ENCODE measurements around the gene ACTR3C. TPM values are rescaled to one million over a fixed set of nuclear protein-coding genes. Genes with fewer than 3 reads are reported as not detected.

ACTR3C gene
- total RNA-seq, 1 experiment from 2014 or later = 0.73 TPM

GRCh38 chr7:150363370-150363769 lies 40.0 kb upstream of the ACTR3C start:
- DNase-seq = no peak
- H3K27me3 ChIP-seq (ENCODE audit: control insufficient read depth, insufficient read depth, low read length) = no peaks in the 10 kb centered on the region
- no peak overlapping the region for H3K4me3 ChIP-seq (ENCODE audit: insufficient read depth, low read depth, low read length)
- no peaks in the 10 kb centered on the region for H3K36me3 ChIP-seq (replicated peaks; ENCODE audit: control insufficient read depth, insufficient read depth, low read length)

DNA sequence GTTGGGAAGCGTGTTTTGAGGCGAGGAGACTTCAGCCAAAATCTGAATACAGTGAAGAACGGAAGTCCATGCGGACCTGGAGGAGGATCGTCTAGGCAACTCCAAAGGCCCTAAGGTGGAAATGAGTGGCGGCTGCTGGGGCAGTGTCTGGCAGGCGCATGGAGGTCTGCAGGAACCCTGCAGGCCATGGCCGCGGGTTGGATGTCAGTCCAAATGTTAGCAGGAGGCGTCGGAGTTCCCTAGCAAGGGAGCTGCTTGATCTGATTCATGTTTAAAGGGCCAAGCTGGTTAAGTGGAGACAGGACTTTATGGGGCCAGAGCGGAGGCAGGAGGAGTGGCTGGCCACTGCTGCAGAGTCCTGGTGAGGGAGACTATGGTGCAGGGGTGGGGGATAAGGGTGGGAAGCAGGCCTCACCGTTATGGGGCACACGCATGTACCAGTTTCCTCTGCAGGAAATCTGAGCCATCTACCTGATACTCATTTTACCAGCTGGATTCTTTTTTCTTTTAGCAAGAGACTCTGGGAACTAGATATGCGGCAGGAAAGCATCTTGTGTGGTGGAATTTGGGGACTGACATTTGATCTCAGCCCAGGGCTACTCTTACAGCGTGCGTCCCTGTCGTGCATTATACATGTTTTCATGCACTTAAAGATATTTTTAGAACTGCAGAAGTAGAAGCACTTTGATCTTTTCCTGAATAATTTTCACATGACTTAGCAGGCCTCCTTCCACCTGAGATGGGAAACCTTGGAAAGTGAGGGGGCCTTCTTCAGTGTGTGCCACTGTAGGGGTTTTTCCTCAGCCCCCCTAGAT lies 38.7 kb upstream of the ACTR3C start:
- peak; percentile 24 for DNase-seq
- H3K36me3 ChIP-seq (replicated peaks; ENCODE audit: control insufficient read depth, insufficient read depth, low read length) = no peaks in the 10 kb centered on the region
- H3K4me3 ChIP-seq (ENCODE audit: insufficient read depth, low read depth, low read length) = no peak overlapping the region
- H3K27me3 ChIP-seq (ENCODE audit: control insufficient read depth, insufficient read depth, low read length) = no peaks in the 10 kb centered on the region

GRCh38 chr7:150361402-150361801 lies 38.1 kb upstream of the ACTR3C start:
- no peaks in the 10 kb centered on the region for H3K36me3 ChIP-seq (replicated peaks; ENCODE audit: control insufficient read depth, insufficient read depth, low read length)
- no peaks in the 10 kb centered on the region for H3K27me3 ChIP-seq (ENCODE audit: control insufficient read depth, insufficient read depth, low read length)
- DNase-seq = peak; percentile 61
- no peak overlapping the region for H3K4me3 ChIP-seq (ENCODE audit: insufficient read depth, low read depth, low read length)

DNA sequence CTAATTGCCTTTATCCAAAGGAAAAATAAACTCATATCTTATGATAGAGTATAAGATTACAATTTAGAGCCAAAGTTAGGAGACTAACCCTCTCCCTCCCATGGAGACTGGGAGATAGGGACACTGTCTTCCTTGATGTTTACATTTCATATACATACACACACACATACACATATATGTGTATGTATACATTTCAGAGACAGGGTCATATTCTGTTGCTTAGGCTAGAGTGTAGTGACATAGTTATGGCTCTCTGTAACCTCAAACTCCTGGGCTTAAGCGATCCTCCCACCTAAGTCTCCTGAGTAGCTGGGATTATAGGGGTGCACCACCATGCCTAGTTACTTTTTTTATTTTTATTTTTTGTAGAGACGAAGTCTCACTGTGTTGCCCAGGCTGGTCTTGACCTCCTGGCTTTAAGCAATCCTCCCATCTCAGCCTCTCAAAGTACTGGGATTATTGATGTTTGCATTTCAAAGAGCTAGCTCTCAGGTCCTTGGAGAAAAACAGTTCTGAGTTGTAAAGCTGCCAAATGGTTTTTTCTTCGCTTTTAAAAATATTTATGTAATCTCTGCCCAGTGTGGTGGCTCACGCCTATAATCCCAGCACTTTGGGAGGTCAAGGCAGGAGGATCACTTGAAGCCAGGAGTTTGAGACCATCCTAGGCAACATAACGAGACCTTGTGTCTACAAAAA lies 37.2 kb upstream of the ACTR3C start:
- DNase-seq = no peak

DNA sequence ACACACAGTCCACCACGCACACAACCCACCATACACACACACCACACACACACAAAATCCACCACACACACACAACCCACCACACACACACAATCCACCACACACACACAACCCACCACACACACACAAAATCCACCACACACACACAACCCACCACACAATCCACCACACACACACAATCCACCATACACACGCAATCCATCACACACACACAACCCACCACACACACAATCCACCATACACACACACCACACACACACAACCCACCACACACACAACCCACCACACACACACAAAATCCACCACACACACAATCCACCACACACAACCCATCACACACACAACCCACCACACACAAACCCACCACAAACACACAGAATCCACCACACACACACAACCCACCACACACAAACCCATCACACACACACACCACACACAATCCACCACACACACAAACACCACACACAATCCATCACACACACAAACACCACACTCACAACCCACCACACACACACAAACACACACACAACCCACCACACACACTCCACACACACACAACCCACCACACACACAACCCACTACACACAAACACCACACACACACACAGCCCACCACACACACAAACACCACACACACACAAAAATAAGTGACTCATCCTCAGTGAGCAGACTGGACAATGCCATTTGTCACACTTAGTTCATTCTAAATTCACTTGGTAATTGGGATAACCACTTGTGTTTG lies 36.4 kb upstream of the ACTR3C start:
- no peak for DNase-seq
- no peaks in the 10 kb centered on the region for H3K36me3 ChIP-seq (replicated peaks; ENCODE audit: control insufficient read depth, insufficient read depth, low read length)

More for the DNA sequence above, 37.2 kb upstream of the ACTR3C start:
- no peaks in the 10 kb centered on the region for H3K27me3 ChIP-seq (ENCODE audit: control insufficient read depth, insufficient read depth, low read length)
- no peaks in the 10 kb centered on the region for H3K36me3 ChIP-seq (replicated peaks; ENCODE audit: control insufficient read depth, insufficient read depth, low read length)
- no peak overlapping the region for H3K4me3 ChIP-seq (ENCODE audit: insufficient read depth, low read depth, low read length)

DNA sequence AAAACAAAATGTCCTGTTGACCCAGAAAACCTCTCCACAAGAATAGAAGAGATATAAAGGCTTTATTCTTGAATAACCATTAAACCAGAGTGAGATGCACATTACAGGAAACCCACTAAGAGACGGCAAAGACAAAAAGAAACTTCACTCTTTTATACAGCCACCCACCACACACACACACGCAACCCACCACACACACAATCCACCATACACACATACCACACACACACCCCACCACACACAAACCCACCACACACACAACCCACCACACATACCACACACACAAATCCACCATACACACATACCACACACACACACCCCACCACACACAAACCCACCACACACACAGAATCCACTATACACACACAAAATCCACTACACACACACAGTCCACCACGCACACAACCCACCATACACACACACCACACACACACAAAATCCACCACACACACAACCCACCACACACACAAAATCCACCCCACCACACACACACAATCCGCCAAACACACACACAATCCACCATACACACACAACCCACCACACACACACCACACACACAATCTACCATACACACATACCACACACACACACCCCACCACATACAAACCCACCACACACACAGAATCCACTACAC lies 35.8 kb upstream of the ACTR3C start:
- no peaks in the 10 kb centered on the region for H3K27me3 ChIP-seq (ENCODE audit: control insufficient read depth, insufficient read depth, low read length)
- no peak overlapping the region for H3K4me3 ChIP-seq (ENCODE audit: insufficient read depth, low read depth, low read length)
- H3K36me3 ChIP-seq (replicated peaks; ENCODE audit: control insufficient read depth, insufficient read depth, low read length) = no peaks in the 10 kb centered on the region
- no peak for DNase-seq

More for the DNA sequence above, 36.4 kb upstream of the ACTR3C start:
- H3K27me3 ChIP-seq (ENCODE audit: control insufficient read depth, insufficient read depth, low read length) = no peaks in the 10 kb centered on the region
- no peak overlapping the region for H3K4me3 ChIP-seq (ENCODE audit: insufficient read depth, low read depth, low read length)

DNA sequence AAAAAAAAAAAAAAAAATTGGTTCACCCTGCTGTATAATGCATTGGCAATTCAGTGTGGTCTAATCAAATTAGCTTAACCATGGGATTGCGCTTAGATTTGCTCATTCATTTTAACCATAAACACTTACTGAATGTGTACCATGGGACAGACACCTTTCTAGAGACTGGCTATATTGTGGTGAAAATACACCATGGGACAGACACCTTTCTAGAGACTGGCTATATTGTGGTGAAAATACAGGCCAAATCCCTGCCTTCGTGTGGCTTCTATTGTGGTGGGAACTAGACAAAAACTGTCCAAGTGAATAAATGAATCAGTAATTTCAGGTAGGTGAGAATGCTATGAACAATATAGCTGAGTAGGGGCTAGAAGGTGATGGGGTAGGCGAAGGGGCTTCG lies 35.1 kb upstream of the ACTR3C start:
- no peak for DNase-seq
- Histone ChIP-seq H3K4me3 (ENCODE audit: insufficient read depth, low read depth, low read length) (no peak overlapping the region), H3K36me3 (replicated peaks; ENCODE audit: control insufficient read depth, insufficient read depth, low read length) (no peaks in the 10 kb centered on the region), H3K27me3 (ENCODE audit: control insufficient read depth, insufficient read depth, low read length) (no peaks in the 10 kb centered on the region)

GRCh38 chr7:150357771-150358427 lies 34.6 kb upstream of the ACTR3C start:
- no peak overlapping the region for H3K4me3 ChIP-seq (ENCODE audit: insufficient read depth, low read depth, low read length)
- DNase-seq = peak; percentile 67
- H3K27me3 ChIP-seq (ENCODE audit: control insufficient read depth, insufficient read depth, low read length) = no peaks in the 10 kb centered on the region
- H3K36me3 ChIP-seq (replicated peaks; ENCODE audit: control insufficient read depth, insufficient read depth, low read length) = no peaks in the 10 kb centered on the region

DNA sequence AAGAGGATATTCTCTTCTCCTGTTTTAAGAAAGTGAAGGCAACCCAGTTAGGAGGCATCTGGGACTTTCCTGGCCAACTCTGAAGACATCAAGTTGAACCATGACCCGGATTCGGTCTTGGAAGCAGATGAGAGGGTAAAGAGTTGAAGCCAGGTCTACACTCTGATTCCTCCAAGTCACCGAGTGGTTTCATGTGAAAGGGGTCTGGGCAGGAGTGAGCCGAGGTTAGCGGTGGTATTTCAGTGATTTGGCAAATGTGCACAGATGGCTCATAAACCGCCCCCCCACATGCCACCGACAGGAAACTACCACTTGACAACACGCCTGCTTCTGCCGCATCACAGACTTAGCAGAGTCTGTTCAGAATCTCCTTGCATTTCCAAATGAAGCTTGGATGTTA lies 33.9 kb upstream of the ACTR3C start:
- H3K27me3 ChIP-seq (ENCODE audit: control insufficient read depth, insufficient read depth, low read length) = no peaks in the 10 kb centered on the region
- H3K36me3 ChIP-seq (replicated peaks; ENCODE audit: control insufficient read depth, insufficient read depth, low read length) = no peaks in the 10 kb centered on the region
- no peak overlapping the region for H3K4me3 ChIP-seq (ENCODE audit: insufficient read depth, low read depth, low read length)
- peak; percentile 26 for DNase-seq

DNA sequence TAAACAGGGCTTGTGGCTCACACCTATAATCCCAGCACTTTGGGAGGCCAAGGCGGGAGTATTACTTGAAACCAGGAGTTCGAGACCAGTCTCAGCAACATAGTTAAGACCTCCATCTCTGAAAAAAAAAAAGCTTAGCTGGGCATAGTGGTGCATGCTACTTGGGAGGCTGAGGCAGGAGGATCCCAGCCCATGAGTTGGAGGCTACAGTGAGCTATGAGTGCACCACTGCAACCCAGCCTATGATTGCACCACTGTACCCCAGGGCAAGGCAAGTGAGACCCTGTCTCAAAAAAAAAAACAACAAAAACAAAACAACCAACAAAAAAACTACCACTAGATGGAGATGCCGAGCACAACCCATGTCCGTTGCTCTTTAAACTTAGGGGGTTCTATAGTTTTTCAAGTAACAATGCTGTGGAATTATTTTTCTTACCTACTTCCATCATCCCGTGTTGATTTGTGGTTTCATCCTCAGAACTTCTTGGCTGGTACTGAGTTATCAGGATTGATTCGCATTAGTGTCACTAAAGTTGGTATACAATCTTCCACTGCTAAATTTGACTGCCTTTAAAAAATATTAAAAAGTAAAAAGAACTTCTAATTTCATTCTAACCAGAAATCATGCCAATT lies 33.0 kb upstream of the ACTR3C start:
- Histone ChIP-seq H3K27me3 (ENCODE audit: control insufficient read depth, insufficient read depth, low read length) (no peaks in the 10 kb centered on the region), H3K4me3 (ENCODE audit: insufficient read depth, low read depth, low read length) (no peak overlapping the region), H3K36me3 (replicated peaks; ENCODE audit: control insufficient read depth, insufficient read depth, low read length) (no peaks in the 10 kb centered on the region)
- DNase-seq = peak; percentile 75

- no peaks in the 10 kb centered on the region for H3K27me3 ChIP-seq (ENCODE audit: control insufficient read depth, insufficient read depth, low read length)
- H3K36me3 ChIP-seq (replicated peaks; ENCODE audit: control insufficient read depth, insufficient read depth, low read length) = no peaks in the 10 kb centered on the region
- no peak overlapping the region for H3K4me3 ChIP-seq (ENCODE audit: insufficient read depth, low read depth, low read length)
- DNase-seq = no peak
Measured at GRCh38 chr7:150355666-150356059, 32.3 kb upstream of the ACTR3C start.

DNA sequence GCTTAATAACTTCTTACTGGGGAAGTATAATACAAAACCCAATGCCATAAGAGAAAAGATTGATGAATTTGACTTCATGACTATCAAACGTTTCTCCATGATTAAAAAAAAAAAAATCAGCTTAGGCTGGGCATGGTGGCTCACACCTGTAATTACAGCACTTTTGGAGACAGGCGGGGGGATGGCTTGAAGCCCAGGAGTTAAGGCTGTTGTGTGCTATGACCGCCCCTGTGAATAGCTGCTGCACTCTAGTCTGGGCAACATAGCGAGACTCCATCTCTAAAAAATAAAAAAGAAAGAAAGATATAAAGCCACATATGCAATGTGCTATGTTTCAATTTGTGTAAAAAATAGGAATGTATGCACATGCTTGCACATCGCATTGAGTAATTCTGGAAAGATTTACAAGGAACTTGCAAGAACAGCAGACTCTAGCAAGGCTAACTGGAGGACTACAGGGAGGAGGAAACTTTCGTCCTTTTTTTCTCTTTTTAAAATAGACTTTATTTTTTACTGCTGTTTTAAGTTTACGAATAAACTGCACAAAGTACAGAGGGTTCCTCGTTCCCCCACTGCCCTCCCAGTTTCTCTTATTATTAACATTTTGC lies 28.3 kb upstream of the ACTR3C start:
- Histone ChIP-seq H3K4me3 (ENCODE audit: insufficient read depth, low read depth, low read length) (no peak overlapping the region), H3K36me3 (replicated peaks; ENCODE audit: control insufficient read depth, insufficient read depth, low read length) (no peaks in the 10 kb centered on the region), H3K27me3 (ENCODE audit: control insufficient read depth, insufficient read depth, low read length) (no peaks in the 10 kb centered on the region)
- DNase-seq = peak; percentile 57

GRCh38 chr7:150346922-150347321 lies 23.6 kb upstream of the ACTR3C start:
- DNase-seq = peak; percentile 9
- no peak overlapping the region for H3K4me3 ChIP-seq (ENCODE audit: insufficient read depth, low read depth, low read length)
- H3K36me3 ChIP-seq (replicated peaks; ENCODE audit: control insufficient read depth, insufficient read depth, low read length) = no peaks in the 10 kb centered on the region
- H3K27me3 ChIP-seq (ENCODE audit: control insufficient read depth, insufficient read depth, low read length) = peaks cover 18% of the 10 kb centered on the region
